HCEC 1CT (cell line): ENCODE results near the gene LDLRAD4.

Experiments used
- DNase-seq: peaks from one replicate; pipeline ENCODE4 v3.0.0-alpha.2; 2017

LDLRAD4 gene

GRCh38 chr18:13206301-13206700 lies 12.3 kb upstream of the LDLRAD4 start:
- DNase-seq, result no peak

DNA sequence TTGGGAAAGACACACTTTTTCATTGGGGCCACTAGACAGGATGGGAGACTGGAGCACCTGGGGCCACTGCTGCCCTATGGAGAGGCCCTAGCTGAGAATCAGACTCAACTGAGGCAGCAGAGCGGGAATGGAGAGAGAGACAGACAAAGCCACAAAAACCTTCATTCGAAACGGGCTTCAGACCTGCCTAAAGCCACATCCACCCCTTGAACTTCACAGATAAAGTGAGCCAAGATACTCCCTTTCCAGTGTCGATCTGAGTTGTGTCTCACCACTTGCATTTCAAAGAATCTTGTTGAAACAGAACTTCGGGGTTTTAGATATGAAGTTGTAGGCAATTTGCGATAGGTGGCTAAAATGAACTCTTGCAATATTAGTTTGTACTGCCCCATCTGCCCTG lies 11.3 kb upstream of the LDLRAD4 start:
- DNase-seq, result no peak

- DNase-seq, result no peak
Observed at GRCh38 chr18:13211534-13211933, 7.0 kb upstream of the LDLRAD4 start.

GRCh38 chr18:13213036-13213795 lies 5.3 kb upstream of the LDLRAD4 start:
- DNase-seq, result no peak

GRCh38 chr18:13214609-13215008 lies 4.0 kb upstream of the LDLRAD4 start:
- DNase-seq, result no peak

GRCh38 chr18:13216092-13216582 lies 2.4 kb upstream of the LDLRAD4 start:
- DNase-seq, result no peak

DNA sequence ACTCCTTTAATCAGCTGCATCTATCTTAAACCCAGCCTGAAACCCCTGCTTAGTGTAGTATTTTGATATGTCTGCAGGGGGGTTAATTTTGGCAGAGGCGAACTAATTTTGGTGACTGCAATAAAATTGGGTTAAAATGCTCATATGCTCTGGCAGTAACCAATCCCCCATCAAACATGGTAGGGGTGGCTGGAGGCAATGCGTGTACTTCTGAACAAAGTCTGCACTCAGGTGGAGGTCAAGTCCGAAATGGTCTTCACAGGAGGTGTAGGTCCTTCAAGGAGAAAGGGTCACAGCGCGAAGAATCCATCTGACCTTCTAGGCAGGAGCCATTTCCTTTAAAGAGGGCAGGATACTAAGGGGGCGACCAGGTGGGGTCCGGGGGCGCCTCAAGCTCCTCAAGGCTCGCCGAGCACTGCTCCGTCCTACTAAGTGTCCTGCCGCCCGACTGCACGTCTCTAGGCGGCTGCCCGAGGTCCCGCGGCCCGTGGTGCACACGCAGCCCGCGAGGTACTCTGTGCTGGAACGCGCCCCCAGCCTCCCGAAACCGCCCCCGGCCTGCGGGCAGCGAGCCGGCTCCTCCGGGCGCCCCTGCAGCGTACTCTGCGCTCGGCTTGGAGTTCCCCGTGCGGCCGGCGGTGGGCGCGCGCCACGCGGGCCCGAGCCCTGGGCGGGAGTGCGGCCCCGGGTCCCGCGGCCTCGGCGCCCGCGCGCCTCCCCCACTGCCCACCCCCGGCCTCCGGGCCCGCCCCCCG lies 1.7 kb upstream of the LDLRAD4 start:
- DNase-seq, result no peak

- DNase-seq, result no peak
Observed at GRCh38 chr18:13217466-13217961, 1.0 kb upstream of the LDLRAD4 start.

DNA sequence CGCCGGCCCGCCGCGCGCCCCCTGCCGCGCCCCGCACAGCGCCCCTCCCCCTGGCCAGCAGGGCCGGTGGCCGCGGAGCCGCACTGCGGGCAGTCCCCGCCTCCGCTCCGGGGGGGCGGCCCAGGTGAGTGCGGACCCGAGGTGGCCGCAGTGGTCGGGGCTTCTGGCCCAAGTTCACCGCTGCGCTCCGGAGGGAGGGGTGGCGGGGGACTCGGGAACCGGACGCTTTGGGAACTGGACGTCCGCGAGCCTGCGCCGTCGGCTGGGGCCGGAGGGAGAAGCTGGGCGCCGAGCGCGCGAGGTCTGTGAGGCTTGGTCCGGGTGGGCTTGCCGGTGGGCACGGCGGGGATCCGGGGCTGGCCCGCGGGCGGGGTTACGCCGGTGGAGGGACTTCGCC lies 591 bp upstream of the LDLRAD4 start:
- no peak for DNase-seq

GRCh38 chr18:13218997-13219396 lies 437 bp downstream of the LDLRAD4 start:
- DNase-seq, result no peak

DNA sequence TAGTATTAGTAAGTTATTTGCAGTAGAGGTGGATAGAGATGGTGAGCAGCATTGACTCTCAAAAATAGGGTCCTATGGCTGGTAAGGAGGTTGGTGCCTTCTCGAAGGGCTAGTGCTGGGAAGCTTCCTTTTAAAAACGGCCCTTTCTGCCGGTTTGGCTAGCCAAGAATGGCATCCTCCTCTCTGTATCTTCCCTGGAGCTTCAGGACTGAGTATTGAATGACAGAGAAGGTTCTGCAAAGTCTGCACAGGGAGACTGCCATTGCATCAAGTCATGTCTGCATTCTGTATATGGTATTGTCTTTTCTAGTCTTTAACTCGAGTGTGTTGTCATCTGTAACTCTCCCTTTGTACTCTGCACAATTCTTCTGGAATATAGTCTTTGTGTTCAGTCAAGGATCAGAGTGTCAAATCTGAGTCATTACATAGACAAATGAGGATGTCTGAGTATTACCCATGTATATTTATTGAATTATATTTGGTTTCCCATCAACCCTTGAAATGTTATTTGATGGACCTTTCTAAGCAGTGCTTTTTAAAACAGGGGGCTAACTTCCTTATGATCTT lies 1.1 kb downstream of the LDLRAD4 start:
- no peak for DNase-seq

DNA sequence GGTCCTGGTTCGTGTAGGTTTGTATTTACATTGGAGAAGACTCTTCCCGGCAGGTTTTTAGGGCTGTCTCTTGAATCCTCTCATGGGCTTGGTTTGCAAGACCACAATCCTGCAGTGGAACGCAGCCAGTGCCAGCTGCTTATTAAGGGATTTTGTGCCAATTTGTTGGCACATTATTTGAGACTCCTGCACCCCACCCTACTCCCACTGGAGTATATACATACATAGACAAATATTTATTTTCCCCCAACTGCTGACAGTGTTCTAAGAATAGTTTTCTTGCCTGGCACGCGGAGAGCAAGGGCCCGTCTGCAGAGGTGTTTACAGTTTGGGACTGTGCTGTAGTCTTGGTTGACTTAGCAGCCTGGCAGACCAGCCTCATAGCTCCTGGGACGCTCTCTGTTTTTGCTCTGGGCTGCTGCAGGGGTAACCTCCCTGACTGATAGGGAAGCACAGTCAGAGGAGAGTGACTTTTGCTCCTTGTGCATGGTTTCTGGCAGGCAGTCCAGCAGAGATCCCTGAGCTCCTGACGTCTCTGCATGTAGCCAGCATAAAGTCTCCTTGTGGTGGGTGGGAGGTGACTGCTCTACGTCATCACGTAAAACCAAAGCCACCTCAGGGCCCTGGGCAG lies 1.9 kb downstream of the LDLRAD4 start:
- no peak for DNase-seq

DNA sequence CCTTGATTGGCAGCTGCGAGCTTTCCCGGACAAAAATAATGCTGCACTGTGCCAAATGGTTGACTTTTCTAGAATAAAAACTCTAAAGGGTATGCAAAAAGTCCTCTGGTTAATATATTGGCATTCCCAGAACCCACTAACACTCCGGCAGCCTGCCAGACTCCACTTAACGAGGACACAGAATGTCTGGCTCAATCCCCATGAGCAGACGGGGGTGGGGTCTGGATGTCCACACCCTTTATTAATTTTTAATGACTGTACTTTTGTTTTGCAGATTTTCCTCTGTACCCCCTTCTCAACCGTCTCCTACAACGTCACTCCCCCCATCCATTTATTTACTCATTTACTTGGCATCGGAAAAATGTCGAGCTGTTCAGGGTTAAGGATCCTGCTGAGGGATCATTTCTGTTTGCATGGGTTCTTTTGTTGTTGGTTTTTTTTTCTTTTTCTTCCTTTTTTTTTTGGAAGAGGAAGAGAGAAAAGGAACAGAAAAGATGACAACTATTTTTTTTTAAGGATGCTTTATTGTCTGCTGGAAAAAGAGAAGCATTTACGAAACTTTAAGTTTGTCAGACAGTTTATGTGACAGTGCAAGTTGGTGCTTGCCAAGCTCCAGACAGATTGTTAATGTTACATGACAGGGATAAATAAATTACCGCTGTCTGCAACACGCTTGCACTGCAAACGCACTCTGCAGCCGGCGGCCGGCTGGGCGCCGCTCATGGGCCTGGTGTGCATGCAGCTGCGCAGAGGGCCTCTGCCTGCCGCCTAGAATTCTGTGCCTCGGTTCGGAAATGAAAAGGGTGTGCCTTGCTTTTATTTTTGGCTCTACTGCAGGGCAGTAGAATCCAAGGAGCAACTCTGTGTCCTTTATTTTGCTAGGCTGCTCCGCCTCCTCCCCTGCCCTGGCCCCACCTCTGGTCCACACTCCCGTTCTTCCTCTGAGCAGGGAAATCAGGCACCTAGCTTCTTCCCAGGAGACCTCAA lies 3.6 kb downstream of the LDLRAD4 start:
- DNase-seq, result no peak

DNA sequence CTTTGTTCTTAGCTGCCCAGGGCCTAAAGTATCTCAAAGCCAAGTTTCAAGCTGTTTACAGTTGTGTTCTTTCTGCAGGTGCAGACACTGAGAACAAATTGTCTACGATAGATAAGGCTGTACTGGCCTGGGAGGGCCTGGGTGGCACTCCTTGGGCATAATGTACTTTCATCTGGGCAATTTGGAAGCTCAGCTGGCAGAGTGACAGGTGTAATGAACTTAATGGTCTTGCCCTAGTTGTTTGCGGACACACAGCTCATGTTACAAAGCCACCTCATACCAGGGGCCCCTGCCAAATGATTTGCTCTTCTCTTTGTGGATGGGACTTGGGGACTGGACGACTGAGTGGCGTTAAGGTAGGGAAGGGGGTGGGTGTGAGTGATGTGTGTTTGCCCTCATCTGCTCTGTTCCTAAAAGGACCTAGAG lies 4.3 kb downstream of the LDLRAD4 start:
- no peak for DNase-seq

DNA sequence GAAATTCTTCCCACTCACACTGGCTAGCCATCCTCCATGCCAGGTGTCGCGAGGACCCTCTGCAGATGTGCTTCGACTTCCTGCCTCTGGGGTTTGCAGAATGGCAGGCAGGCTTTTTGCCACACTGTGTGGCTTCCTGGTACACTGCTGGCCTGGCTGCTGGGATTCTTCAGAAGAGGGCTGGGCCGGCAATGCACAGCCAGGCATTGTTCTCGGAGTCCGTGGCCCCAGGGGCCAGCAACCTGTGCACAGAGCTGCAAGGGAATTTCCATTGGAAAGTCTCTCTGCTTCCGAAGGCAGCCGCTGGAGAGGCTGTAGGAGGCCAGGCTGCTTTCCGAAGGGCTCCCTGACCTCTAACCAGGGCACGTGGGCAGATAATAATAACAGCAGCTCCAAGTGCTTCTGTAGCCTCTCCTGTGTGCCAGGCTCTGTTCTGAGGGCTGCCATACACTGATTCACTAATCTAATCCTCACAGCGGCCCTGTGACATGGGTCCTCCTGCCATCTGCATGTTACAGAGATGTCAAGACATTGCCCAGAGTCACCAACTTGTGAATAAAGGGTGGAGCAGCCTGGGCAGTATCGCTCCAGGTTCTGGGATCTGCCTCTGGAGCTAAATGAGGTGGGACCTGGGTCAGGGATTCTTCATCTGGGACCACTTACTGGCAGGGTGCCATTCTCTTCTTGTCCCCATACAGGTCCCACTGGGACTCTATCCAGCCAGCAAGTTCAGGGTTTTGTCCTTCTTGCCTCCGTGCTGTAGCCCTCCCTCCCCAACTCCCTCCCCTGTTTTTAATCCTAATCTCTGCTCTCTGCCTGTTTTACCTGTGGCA lies 5.0 kb downstream of the LDLRAD4 start:
- DNase-seq, result no peak

- DNase-seq, result no peak
Observed at GRCh38 chr18:13225261-13225660, 6.7 kb downstream of the LDLRAD4 start.

GRCh38 chr18:13226533-13227144 lies 8.1 kb downstream of the LDLRAD4 start:
- DNase-seq, result no peak

- no peak for DNase-seq
Observed at GRCh38 chr18:13227910-13228309, 9.3 kb downstream of the LDLRAD4 start.

DNA sequence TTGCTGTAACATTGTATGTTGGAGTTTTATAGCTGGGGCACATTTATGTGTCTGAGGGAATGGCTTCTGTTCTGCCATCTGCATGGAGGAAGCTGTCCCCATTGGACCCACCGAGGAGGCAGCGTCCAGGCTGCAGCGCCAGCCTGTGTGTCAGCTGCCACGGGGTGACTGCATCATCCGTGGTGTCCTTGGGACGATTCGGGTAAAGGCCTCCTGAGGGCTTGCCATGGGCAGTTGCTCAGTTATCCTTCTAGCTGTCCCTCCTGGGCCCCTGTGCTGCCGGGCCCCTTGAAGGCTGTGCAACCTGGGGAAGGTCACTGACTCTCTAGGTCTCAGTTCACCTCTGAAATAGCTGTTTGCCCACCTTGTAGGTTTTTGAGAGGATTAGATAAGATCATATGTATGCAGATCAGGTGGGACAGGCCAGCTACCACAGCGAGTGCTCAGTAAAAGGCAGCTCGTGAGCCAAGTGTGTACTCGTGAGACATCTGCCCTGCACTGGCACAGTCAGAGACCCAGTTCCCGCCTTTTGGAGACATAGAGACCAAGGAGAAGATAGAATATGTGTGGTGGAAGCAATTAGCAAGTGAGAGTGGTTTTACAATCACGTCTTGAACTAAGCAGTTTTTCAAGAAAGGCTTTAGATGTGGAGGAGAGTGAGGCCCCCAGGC lies 10.6 kb downstream of the LDLRAD4 start:
- DNase-seq, result no peak

GRCh38 chr18:13231151-13231550 lies 12.6 kb downstream of the LDLRAD4 start:
- no peak for DNase-seq
